OCI-LY3 (cell line): ENCODE measurements around the gene PPL.

Experiments
- CTCF ChIP-seq: fragments of 200-600, 300-600 bp; sonication (generic); IDR thresholded peaks from 2 replicates; pipeline ENCODE4 v1.5.1; 2014; ENCODE audit warnings: antibody characterized with exemption, low read length, low read depth
- EZH2phosphoT487 ChIP-seq: fragments of 200-600 bp; shearing (Covaris generic); IDR thresholded peaks from 2 replicates; pipeline ENCODE4 v1.6.1; 2018; ENCODE audit warnings: antibody characterized with exemption, mixed run types, low read depth

- TF ChIP-seq CTCF (no peak), EZH2phosphoT487 (no peak)
Observed at GRCh38 chr16:4866586-4866985, 70.4 kb downstream of the PPL start.
